HG02970 (cell line): ENCODE data around the gene PDHX.

ENCODE experiments used
- ATAC-seq: cut with Tn5 transposase; IDR thresholded peaks from one replicate; pipeline ENCODE4 v1.9.1; 2021; ENCODE audit warnings: mild to moderate bottlenecking, moderate library complexity, moderate number of reproducible peaks; ENCODE audit not compliant: unreplicated experiment, low FRiP score

PDHX gene

DNA sequence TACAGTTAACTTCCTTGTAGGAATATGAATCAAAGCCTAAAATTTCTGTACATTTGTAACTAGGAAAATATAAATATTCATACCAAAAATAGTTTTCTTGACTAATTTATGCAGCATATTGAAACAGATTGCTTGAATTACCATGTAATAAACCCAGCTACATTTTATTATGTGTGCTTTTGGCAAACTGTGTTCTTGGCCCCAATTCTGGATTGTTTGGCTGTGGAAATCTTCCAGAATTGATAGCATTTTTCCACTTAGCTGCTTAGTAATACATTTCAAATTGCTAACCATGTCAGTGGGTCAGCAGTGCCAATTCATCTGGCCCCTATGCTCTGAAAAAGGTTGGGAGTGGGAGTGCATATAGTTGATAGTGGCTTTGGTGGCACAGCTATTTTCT lies 32.3 kb downstream of the PDHX start:
- ATAC-seq: no peak

DNA sequence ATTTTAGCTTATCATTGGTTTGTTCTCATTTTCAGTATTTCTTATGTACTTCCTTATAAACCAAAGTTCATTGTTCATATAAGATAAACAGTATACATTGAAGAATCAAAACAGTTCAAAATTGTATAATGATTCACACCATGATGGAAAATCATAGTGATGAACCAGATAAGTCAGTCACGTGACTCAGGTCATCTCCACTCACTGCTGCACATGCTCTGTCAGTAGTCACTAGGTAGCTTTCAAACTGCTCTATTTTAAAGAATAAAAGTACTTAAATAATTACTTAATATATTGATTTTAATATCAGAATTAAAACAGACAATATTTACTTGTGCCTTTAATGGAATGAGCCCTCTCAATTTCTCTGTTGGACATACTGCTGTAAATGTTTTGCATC lies 37.5 kb downstream of the PDHX start:
- no peak for ATAC-seq

GRCh38 chr11:34957206-34957605 lies 40.8 kb downstream of the PDHX start:
- no peak for ATAC-seq

DNA sequence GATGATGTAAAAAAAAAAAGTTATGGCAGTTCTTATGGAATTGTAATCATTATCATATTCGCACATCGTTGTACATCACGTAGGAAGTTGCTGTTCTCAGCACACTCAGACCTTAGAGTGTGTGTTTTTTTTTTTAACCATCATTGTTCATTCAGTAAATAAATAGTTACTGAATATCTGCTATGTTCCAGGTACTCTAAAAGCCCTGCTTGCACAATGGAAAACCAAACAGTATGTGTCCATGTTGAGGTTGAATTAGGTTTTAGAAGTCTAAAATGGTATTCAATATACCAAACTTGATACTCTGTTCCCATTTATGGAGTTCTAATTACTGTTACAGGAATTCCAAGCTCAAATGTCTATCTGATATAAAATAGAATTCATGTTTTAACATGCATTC lies 41.2 kb downstream of the PDHX start:
- ATAC-seq: no peak

GRCh38 chr11:34959770-34960169 lies 43.4 kb downstream of the PDHX start:
- ATAC-seq: no peak

- ATAC-seq: no peak
Measured at GRCh38 chr11:34960277-34960676, 43.9 kb downstream of the PDHX start.

- ATAC-seq: no peak
Measured at GRCh38 chr11:34962034-34962433, 45.6 kb downstream of the PDHX start.

GRCh38 chr11:34963351-34963750 lies 46.9 kb downstream of the PDHX start:
- ATAC-seq: no peak

DNA sequence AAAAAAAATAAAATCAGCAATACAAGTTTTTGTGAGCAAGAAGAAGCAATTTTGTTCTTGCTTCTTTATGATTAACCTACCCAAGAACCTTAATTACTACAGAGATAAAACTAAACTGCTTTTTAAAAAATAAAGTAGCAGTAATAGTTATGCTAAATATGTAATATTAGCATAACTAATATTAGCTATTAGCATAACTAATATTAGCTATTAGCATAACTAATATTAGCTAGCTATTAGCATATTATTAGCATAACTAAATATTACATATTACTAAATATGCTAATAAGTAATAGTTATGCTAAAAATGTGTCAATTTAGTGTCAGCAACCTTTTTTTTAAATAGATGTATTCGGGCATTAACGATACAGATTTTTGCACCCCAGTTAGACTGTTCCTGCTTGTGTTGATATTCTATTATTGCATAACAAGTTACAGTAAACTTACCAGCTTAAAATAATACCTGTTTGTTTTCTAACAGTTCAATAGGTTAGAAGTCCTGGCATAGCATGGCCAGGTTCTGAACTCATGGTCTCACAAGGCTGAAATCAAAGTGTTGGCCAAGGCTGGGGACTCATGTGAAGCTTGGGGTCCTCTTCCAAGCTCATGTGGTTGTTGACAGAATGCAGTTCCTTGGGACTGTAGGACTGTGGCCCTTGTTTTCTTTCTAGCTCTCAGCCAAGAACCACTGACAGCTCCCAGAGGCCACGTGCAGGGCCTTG lies 48.4 kb downstream of the PDHX start:
- no peak for ATAC-seq

- ATAC-seq: no peak
Measured at GRCh38 chr11:34968862-34969261, 52.4 kb downstream of the PDHX start.

- ATAC-seq: no peak
Measured at GRCh38 chr11:34970033-34970432, 53.6 kb downstream of the PDHX start.

- no peak for ATAC-seq
Measured at GRCh38 chr11:34970480-34970879, 54.1 kb downstream of the PDHX start.

DNA sequence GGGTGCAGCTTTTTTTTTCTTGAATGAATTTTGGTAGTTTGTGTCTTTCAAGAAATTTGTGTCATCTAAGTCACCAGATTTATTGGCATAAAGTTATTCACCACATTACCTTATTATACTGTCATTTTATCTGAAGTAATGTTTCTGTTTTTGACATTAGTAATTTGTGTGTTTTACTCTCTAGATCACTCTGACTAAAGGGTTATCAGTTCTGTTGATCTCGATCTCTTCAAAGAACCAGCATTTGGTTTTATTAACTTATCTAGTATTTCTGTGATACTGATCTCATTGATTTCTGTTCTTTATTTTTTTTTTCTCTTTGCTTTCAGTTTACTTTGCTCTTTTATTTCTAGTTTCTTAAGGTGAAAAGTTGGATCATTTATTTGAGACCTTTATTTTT lies 55.5 kb downstream of the PDHX start:
- ATAC-seq: no peak

GRCh38 chr11:34972366-34972765 lies 55.9 kb downstream of the PDHX start:
- no peak for ATAC-seq

DNA sequence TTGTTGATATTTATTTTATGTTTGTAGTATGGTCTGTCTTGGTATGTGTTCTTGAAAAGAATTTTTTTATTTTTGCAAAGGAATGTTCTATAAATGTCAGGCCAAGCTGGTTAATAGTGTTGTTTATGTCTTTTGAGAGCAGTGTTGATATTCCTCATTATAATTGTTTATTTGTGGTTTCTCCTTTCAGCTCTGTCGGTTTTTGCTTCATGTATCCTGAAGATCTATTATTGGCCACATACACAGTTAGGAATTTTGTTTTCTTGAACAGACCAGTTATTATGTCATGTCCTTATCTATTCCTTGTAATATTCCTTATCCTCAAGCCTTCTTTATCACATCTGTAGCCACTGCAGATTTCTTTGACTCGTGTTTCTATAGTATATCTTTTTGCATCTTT lies 56.5 kb downstream of the PDHX start:
- no peak for ATAC-seq

- ATAC-seq: no peak
Measured at GRCh38 chr11:34975482-34975881, 59.1 kb downstream of the PDHX start.

DNA sequence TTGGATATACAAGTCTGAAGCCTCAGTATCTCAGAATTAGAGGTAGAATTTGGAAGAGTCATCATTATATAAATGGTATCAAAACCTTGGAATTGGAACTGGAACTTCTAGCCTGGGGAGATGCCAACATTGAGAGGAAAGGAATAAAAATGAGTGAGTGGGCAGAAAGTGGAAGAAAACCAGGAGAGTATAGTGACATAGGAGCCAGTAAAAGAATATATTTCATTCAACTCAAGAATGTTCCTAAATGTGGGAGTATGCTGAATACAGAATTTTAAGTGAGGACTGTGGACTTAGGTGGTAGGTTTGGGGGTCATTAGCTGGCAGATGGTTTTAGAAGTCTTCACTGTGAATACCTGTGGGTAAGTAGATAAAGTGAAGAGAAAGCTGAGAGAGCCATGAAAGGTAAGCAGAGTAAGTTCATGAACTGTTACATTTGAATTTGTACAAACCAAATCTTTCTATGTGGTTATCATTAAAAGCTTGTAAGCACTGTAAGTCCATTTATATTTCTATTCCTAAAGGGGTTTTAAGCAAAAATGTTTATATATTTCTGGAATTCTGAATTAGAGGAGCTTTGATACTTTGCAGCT lies 60.2 kb downstream of the PDHX start:
- no peak for ATAC-seq

DNA sequence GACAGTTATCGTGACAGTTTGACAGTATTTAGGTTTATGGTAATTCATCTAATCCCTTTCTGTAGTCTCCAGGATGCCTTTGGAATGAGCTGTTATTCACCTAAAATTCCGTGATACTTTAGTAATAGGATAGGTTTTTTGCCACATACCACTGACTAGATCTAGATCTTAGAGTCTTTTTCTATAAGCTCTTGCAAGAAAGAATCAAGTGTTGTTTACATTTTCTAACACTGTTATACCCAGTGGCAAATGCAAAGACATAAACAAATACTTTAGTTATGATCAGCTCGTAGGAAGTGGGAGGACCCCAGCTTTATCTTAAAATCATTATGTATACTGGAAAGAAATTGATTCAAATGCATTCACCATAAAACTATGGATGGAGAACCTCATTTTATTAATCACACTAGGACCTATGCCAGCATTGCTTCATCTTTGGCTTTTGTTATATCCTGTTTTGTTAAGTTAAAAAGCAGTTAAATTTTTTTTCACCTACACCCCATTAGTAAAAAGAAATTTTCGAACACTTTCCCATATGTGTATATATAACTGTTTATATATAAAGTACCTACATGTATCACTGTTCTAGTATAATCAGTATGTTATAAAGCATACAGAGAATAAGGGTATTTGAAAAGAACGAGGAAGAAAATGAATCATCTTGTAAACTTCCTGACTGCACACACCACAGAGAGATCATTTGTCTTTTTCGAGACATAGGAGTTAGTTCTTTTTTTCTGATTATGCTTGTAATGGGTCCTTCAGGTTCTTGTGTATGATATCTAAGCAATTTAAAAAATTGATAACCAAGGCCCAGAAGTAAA lies 60.9 kb downstream of the PDHX start:
- ATAC-seq: no peak

- no peak for ATAC-seq
Measured at GRCh38 chr11:34978236-34979191, 62.1 kb downstream of the PDHX start.

- ATAC-seq: no peak
Measured at GRCh38 chr11:34984514-34984913, 68.1 kb downstream of the PDHX start.
